HEK293 (cell line): Measurements from ENCODE around the gene SLC25A39.

Source experiments
- CTCF ChIA-PET: fragments of 350-600 bp; formaldehyde crosslinking; extraction: SDS; loops from one replicate; lab custom pipeline; 2021; ENCODE audit warnings: antibody characterized with exemption; lab: Yijun Ruan, JAX
- POLR2A ChIA-PET: fragments of 300-600 bp; formaldehyde crosslinking; extraction: SDS; loops from one replicate; lab custom pipeline; 2020; ENCODE audit warnings: antibody characterized with exemption, inconsistent platforms; lab: Yijun Ruan, JAX
- H3K27ac ChIP-seq: fragments of 200-500 bp; sonication (Bioruptor generic); 2 replicates; pipeline ENCODE4 v1.5.1; 2014; ENCODE audit warnings: low read depth, low read length, control low read depth, inconsistent platforms; ENCODE audit errors: extremely low read depth
- H3K36me3 ChIP-seq, 2 experiments: fragments of 200-500 bp in 1 of 2; sonication (Bioruptor generic) in 1 of 2; 1 replicate in 1 of 2; 2 replicates in 1 of 2; pipeline ENCODE4 v1.5.1; 2014 to 2017; ENCODE audit warnings: inconsistent platforms in 2 of 2, low read length in 2 of 2; ENCODE audit not compliant: control insufficient read depth in 2 of 2, insufficient read depth in 1 of 2
- H3K4me1 ChIP-seq: fragments of 200-500 bp; sonication (Bioruptor generic); 2 replicates; pipeline ENCODE4 v1.5.1; 2014; ENCODE audit warnings: mild to moderate bottlenecking, low read length, inconsistent platforms; ENCODE audit not compliant: control insufficient read depth, insufficient read depth
- H3K4me3 ChIP-seq: 2 replicates; pipeline ENCODE4 v1.5.1; 2011; ENCODE audit warnings: low read depth, mild to moderate bottlenecking, control low read depth, low read length, moderate library complexity
- H3K9me3 ChIP-seq: fragments of 200-500 bp; sonication (Bioruptor generic); 2 replicates; pipeline ENCODE4 v1.5.1; 2014; ENCODE audit warnings: low read depth, low read length, inconsistent platforms; ENCODE audit not compliant: control insufficient read depth, insufficient read depth
- GLIS1 ChIP-seq: fragments of 450-650 bp; formaldehyde crosslinking; IDR thresholded peaks from 2 replicates; pipeline ENCODE4 v1.5.1; 2016; ENCODE audit warnings: missing biosample characterization, missing genetic modification characterization
- GLIS2 ChIP-seq: fragments of 450-650 bp; formaldehyde crosslinking; IDR thresholded peaks from 2 replicates; pipeline ENCODE4 v1.5.1; 2016; ENCODE audit warnings: missing biosample characterization, missing genetic modification characterization
- KLF1 ChIP-seq: fragments of 450-650 bp; formaldehyde crosslinking; IDR thresholded peaks from 2 replicates; pipeline ENCODE4 v1.5.1; 2016; ENCODE audit warnings: missing biosample characterization, missing genetic modification characterization
- PATZ1 ChIP-seq: fragments of 450-650 bp; formaldehyde crosslinking; IDR thresholded peaks from 2 replicates; pipeline ENCODE4 v1.5.1; 2016; ENCODE audit warnings: missing biosample characterization, missing genetic modification characterization
- SALL2 ChIP-seq: fragments of 450-650 bp; formaldehyde crosslinking; IDR thresholded peaks from 2 replicates; pipeline ENCODE4 v1.5.0; 2017; ENCODE audit warnings: missing biosample characterization, mild to moderate bottlenecking, missing genetic modification characterization, borderline replicate concordance
- SP2 ChIP-seq: fragments of 450-650 bp; formaldehyde crosslinking; IDR thresholded peaks from 2 replicates; pipeline ENCODE4 v1.5.1; 2016; ENCODE audit warnings: missing biosample characterization, missing genetic modification characterization
- ZBTB11 ChIP-seq: fragments of 450-650 bp; formaldehyde crosslinking; conservative IDR thresholded peaks from 2 replicates; pipeline ENCODE4 v1.5.1; 2016; ENCODE audit warnings: low read depth, missing biosample characterization, missing genetic modification characterization
- ZNF341 ChIP-seq: fragments of 450-650 bp; formaldehyde crosslinking; IDR thresholded peaks from 2 replicates; pipeline ENCODE4; 2016; ENCODE audit warnings: low read depth, missing biosample characterization, missing genetic modification characterization
- ZNF394 ChIP-seq: fragments of 450-650 bp; formaldehyde crosslinking; IDR thresholded peaks from 2 replicates; pipeline ENCODE4 v1.5.1; 2016; ENCODE audit warnings: missing biosample characterization, missing genetic modification characterization, mild to moderate bottlenecking, moderate library complexity, borderline replicate concordance
- ZNF398 ChIP-seq: fragments of 450-650 bp; formaldehyde crosslinking; IDR thresholded peaks from 2 replicates; pipeline ENCODE4 v1.5.1; 2017; ENCODE audit warnings: missing biosample characterization, missing genetic modification characterization
- ZNF488 ChIP-seq: fragments of 450-650 bp; formaldehyde crosslinking; IDR thresholded peaks from 2 replicates; pipeline ENCODE4 v1.5.1; 2016; ENCODE audit warnings: missing biosample characterization, missing genetic modification characterization
- ZNF513 ChIP-seq: fragments of 450-650 bp; IDR thresholded peaks from 2 replicates; pipeline ENCODE4 v1.5.1; 2018; ENCODE audit warnings: missing biosample characterization, missing genetic modification characterization
- ZNF585B ChIP-seq: fragments of 450-650 bp; formaldehyde crosslinking; IDR thresholded peaks from 2 replicates; pipeline ENCODE4 v1.5.1; 2016; ENCODE audit warnings: missing biosample characterization, missing genetic modification characterization
- ZNF600 ChIP-seq: fragments of 450-650 bp; formaldehyde crosslinking; IDR thresholded peaks from 2 replicates; pipeline ENCODE4 v1.5.1; 2016; ENCODE audit warnings: missing biosample characterization, missing genetic modification characterization
- ZNF768 ChIP-seq: fragments of 450-650 bp; formaldehyde crosslinking; IDR thresholded peaks from 2 replicates; pipeline ENCODE4 v1.5.1; 2018; ENCODE audit warnings: missing biosample characterization, mild to moderate bottlenecking, missing genetic modification characterization
- ZSCAN23 ChIP-seq: fragments of 450-650 bp; formaldehyde crosslinking; IDR thresholded peaks from 2 replicates; pipeline ENCODE4 v1.5.1; 2016; ENCODE audit warnings: missing biosample characterization, missing genetic modification characterization
- ZSCAN30 ChIP-seq: fragments of 450-650 bp; IDR thresholded peaks from 2 replicates; pipeline ENCODE4 v1.5.1; 2018; ENCODE audit warnings: missing biosample characterization, mild to moderate bottlenecking, missing genetic modification characterization, moderate library complexity

SLC25A39 gene

GRCh38 chr17:44361292-44362260 lies 37.0 kb upstream of the SLC25A39 start:
- H3K9me3 ChIP-seq = no peaks in the 10 kb centered on the region
- no peak overlapping the region for H3K4me3 ChIP-seq
- ChIA-PET CTCF (interaction anchor here (0.5 to 4.5 kb wide), 10 partner anchors 11 to 320 kb away, joined by 3 to 21 read pairs (median 4); partner anchors contain the start of gene GRN), POLR2A (interaction anchor here (0.6 to 4.7 kb wide), 2 partner anchors 17 to 238 kb away, joined by 3 to 23 read pairs; partner anchors contain the start of genes GRN and HDAC5)
- peak overlapping the region; percentile 45; the same call in 1 of the 2 replicates for H3K27ac ChIP-seq
- peaks cover 0 to 14% of the 10 kb centered on the region in 2 experiments; a peak in 2 of 3 replicates for H3K36me3 ChIP-seq
- no peak for TF ChIP-seq SALL2
- TF ChIP-seq KLF1 = peak; percentile 49; the same call in 1 of the 2 replicates
- 0 out of 2 replicates have a peak, but pooled peaks have one; percentile 20 for TF ChIP-seq SP2 (tag by site-specific recombination)
- TF ChIP-seq ZNF585B (tag by site-specific recombination) = no peak
- 0 out of 2 replicates have a peak, but pooled peaks have one; percentile 10 for TF ChIP-seq GLIS2
- no peak for TF ChIP-seq ZSCAN30 (tag by site-specific recombination)
- TF ChIP-seq PATZ1 (tag by site-specific recombination) = peak; percentile 45; the same call in 1 of the 2 replicates
- TF ChIP-seq ZSCAN23 (tag by site-specific recombination) = no peak
- TF ChIP-seq ZNF513 (tag by site-specific recombination) = no peak
- TF ChIP-seq ZBTB11 (tag by site-specific recombination) = 0 out of 2 replicates have a peak, but pooled peaks have one; percentile 15
- TF ChIP-seq ZNF488 (tag by site-specific recombination) = no peak
- peak; percentile 90 for TF ChIP-seq ZNF341 (tag by site-specific recombination)
- TF ChIP-seq ZNF600 (tag by site-specific recombination) = peak; percentile 73; the same call in 1 of the 2 replicates
- TF ChIP-seq ZNF768 (tag by site-specific recombination) = no peak
- TF ChIP-seq ZNF394 (tag by site-specific recombination) = peak; percentile 77; the same call in 1 of the 2 replicates
- peak; percentile 70 for TF ChIP-seq ZNF398 (tag by site-specific recombination)
- peak; percentile 38 for TF ChIP-seq GLIS1 (tag by site-specific recombination)
- peaks cover 21% of the 10 kb centered on the region for H3K4me1 ChIP-seq
